ENCODE results near the gene ODC1.

ODC1 gene

DNA sequence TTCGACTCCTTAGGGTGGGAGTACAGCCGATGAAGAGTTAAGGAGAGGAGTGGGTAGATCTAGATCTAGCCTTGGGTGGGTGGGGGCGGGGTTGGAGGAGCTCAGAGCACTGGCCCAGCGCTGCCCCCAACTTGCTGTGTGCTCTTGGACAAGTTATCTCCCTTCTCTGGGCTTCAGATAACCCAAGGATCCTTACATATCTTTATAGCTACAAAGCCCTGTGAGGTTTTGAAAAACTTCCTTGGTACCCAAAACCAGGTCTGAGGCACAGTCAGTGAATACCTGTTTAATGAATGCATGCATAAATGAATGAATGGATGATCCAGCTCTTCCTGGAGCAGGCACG is 1.3 kb upstream of the ODC1 start:
- H3K79me2 ChIP-seq (ENCODE audit: insufficient read depth, low read length), result peaks cover 36% of the 10 kb centered on the region
- H3K9ac ChIP-seq (ENCODE audit: low read depth, low read length), result peak overlapping the region; percentile 75
- DNase-seq (no peak), ATAC-seq (ENCODE audit: insufficient read depth, low read depth) (no peak)
- H3K9me3 ChIP-seq (ENCODE audit: insufficient read depth, low read length, severe bottlenecking), result no peaks in the 10 kb centered on the region
- H3K4me1 ChIP-seq (ENCODE audit: insufficient read depth, low read length), result peaks cover 37% of the 10 kb centered on the region
- peaks cover 13% of the 10 kb centered on the region for H3K36me3 ChIP-seq (ENCODE audit: insufficient read depth, low read length)
- peaks cover 26% of the 10 kb centered on the region; the same call in 1 of the 2 replicates for H4K20me1 ChIP-seq (ENCODE audit: insufficient read depth, low read length)
- no peaks in the 10 kb centered on the region for H3K27me3 ChIP-seq (ENCODE audit: insufficient read depth, low read length, poor library complexity)
- H3K4me2 ChIP-seq (ENCODE audit: insufficient read depth, low read length), result peak overlapping the region; percentile 89
- H3K27ac ChIP-seq (ENCODE audit: low read length), result no peak overlapping the region
- H3K4me3 ChIP-seq (ENCODE audit: low read depth in 1 of 2, low read length in 2 of 2), result peak overlapping the region in 1 of 2 experiments; percentile 57; a peak in 1 of 4 replicates
- no peak overlapping the region for H2AFZ ChIP-seq (ENCODE audit: low read depth, low read length)
- TF ChIP-seq, protein P1, sequence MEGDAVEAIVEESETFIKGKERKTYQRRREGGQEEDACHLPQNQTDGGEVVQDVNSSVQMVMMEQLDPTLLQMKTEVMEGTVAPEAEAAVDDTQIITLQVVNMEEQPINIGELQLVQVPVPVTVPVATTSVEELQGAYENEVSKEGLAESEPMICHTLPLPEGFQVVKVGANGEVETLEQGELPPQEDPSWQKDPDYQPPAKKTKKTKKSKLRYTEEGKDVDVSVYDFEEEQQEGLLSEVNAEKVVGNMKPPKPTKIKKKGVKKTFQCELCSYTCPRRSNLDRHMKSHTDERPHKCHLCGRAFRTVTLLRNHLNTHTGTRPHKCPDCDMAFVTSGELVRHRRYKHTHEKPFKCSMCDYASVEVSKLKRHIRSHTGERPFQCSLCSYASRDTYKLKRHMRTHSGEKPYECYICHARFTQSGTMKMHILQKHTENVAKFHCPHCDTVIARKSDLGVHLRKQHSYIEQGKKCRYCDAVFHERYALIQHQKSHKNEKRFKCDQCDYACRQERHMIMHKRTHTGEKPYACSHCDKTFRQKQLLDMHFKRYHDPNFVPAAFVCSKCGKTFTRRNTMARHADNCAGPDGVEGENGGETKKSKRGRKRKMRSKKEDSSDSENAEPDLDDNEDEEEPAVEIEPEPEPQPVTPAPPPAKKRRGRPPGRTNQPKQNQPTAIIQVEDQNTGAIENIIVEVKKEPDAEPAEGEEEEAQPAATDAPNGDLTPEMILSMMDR (IDR thresholded peaks at IDR 0.05; ENCODE audit: borderline replicate concordance, extremely low read depth, low read length, poor library complexity, severe bottlenecking), result no peak
- TF ChIP-seq EZH2 (IDR thresholded peaks at IDR 0.05; ENCODE audit: borderline replicate concordance, low read depth, low read length, severe bottlenecking), result no peak

DNA sequence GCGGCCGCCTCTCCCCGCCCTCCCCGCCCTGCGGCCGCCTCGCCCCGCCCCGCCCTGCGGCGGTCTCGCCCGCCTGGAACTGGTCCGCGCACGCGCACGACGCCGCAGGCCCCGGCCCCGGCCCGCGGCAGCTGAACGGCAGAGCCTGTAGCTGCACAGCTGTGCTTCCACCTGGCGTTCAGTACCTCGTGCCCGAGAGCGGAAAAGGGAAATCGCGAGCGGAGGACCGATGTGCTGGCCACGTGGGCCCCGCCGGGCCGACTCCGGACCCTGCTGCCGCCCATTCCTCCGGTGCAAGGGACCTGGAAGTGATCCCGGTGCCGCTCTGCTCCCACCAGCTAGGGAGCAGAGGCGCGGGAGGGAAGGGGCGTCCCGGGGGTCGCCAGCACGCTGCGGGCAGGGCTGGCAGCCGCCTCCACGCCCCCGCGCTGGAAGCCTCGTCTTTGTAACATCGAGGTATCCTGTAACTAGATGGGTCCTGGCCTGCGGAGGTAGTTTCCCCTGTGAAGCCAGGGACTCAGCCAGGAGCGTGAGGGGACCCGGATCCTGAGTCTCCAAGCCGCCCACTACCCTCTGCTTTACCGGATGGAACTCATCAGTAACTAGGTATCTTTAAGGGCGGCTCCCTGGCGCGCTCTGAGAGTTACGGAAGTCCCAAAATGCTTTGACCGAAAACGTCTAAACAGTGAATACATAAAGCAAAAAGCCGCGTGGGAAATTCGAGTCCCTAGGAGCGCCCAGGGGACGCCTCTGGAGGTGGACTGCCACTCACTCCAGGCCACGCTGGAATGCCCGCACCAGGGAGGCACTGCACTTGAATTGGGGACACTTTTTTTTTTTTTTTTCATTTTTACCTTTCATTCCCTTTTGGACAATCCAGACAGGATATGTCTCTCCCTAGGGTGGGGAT is 704 bp upstream of the ODC1 start:
- DNase-seq (peak; percentile 95), ATAC-seq (ENCODE audit: insufficient read depth, low read depth) (peak; percentile 68)
- peaks cover 42% of the 10 kb centered on the region for H3K79me2 ChIP-seq (ENCODE audit: insufficient read depth, low read length)
- no peaks in the 10 kb centered on the region for H3K9me3 ChIP-seq (ENCODE audit: insufficient read depth, low read length, severe bottlenecking)
- TF ChIP-seq, protein P1 (IDR thresholded peaks at IDR 0.05; ENCODE audit: borderline replicate concordance, extremely low read depth, low read length, poor library complexity, severe bottlenecking), result peak; percentile 40
- TF ChIP-seq EZH2 (IDR thresholded peaks at IDR 0.05; ENCODE audit: borderline replicate concordance, low read depth, low read length, severe bottlenecking), result no peak
- peak overlapping the region; percentile 89 for H3K4me2 ChIP-seq (ENCODE audit: insufficient read depth, low read length)
- peaks cover 37% of the 10 kb centered on the region for H3K4me1 ChIP-seq (ENCODE audit: insufficient read depth, low read length)
- H3K27me3 ChIP-seq (ENCODE audit: insufficient read depth, low read length, poor library complexity), result no peaks in the 10 kb centered on the region
- H3K9ac ChIP-seq (ENCODE audit: low read depth, low read length), result peak overlapping the region; percentile 75
- peaks cover 19% of the 10 kb centered on the region for H3K36me3 ChIP-seq (ENCODE audit: insufficient read depth, low read length)
- peaks cover 31% of the 10 kb centered on the region; the same call in 1 of the 2 replicates for H4K20me1 ChIP-seq (ENCODE audit: insufficient read depth, low read length)
- H3K4me3 ChIP-seq (ENCODE audit: low read depth in 1 of 2, low read length in 2 of 2), result peak overlapping the region; percentile 15 to 57; a peak in 3 of 4 replicates
- peak overlapping the region; percentile 77 for H3K27ac ChIP-seq (ENCODE audit: low read length)
- H2AFZ ChIP-seq (ENCODE audit: low read depth, low read length), result peak overlapping the region; percentile 91

DNA sequence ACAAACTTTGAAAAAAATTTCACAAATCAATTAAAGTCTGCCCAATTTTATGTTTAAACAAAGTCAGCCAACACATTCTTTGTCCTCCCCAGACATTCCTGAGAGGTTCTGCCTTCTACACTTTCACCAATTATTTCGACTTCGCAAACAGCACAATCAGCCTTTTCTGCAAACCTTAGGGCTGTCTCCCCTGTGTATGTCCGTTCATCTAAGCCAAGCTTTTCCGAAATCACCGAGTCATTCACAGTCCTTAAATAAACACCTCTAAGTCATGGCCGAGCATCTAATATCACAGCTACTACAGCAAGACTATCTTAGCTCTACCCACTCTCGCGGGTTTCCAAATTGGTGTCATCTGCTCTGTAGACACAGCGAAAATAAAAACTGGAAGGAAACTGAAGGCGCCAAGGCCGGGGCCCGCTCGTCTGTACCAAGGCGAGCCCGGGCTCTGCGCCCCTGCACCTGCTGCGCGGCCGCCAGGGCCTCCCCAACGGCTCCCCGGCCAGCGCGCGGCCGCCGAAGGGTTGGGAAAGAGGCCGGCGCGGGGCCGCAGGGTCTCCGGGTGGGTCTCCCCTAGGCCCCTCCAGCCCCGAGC is 730 bp downstream of the ODC1 start:
- Histone ChIP-seq H3K9me3 (ENCODE audit: insufficient read depth, low read length, severe bottlenecking) (no peaks in the 10 kb centered on the region), H3K4me1 (ENCODE audit: insufficient read depth, low read length) (peaks cover 37% of the 10 kb centered on the region), H3K9ac (ENCODE audit: low read depth, low read length) (peak overlapping the region; percentile 84), H3K27ac (ENCODE audit: low read length) (peak overlapping the region; percentile 78), H3K36me3 (ENCODE audit: insufficient read depth, low read length) (peaks cover 34% of the 10 kb centered on the region), H3K4me2 (ENCODE audit: insufficient read depth, low read length) (peak overlapping the region; percentile 91), H2AFZ (ENCODE audit: low read depth, low read length) (peak overlapping the region; percentile 71), H3K79me2 (ENCODE audit: insufficient read depth, low read length) (peaks cover 45% of the 10 kb centered on the region), H3K4me3 (ENCODE audit: low read depth in 1 of 2, low read length in 2 of 2) (peak overlapping the region; percentile 68 to 79), H3K27me3 (ENCODE audit: insufficient read depth, low read length, poor library complexity) (no peaks in the 10 kb centered on the region), H4K20me1 (ENCODE audit: insufficient read depth, low read length) (peaks cover 42% of the 10 kb centered on the region; the same call in 1 of the 2 replicates)
- DNase-seq (peak; percentile 56), ATAC-seq (ENCODE audit: insufficient read depth, low read depth) (peak; percentile 50)
- no peak for TF ChIP-seq EZH2 (IDR thresholded peaks at IDR 0.05; ENCODE audit: borderline replicate concordance, low read depth, low read length, severe bottlenecking)
- TF ChIP-seq, protein P1 (IDR thresholded peaks at IDR 0.05; ENCODE audit: borderline replicate concordance, extremely low read depth, low read length, poor library complexity, severe bottlenecking), result no peak
